ENCODE data around the gene RALBP1. TPM values are rescaled to one million over a fixed set of nuclear protein-coding genes. Genes with fewer than 3 reads are reported as not detected.

Gene RALBP1
- polyA plus RNA-seq, 3 donors = 12.8 to 45.7 (median 25.7) TPM

DNA sequence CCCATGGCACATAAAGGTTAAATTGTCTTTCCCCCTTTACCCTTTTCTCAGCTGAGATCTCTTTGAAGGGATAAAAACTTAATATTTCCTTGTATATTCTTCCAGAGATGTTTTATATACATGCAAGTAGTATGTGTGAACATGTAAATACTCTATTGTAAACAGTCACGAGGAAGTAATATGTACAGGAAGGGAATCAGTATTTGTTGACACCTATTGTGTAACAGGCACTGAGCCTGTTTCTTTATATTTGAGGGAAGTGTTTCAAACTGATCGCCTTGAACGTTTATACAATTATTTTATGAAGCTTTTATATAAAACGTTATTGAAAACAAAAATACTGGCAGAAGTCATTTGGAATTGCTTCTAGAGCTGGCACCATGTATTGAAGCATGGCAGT is 13.2 kb downstream of the RALBP1 start:
- WGBS, 3 donors = 48 to 61% (median 59%) methylated on average over 4 of the region's 4 CpGs
- no peak overlapping the region for H3K27ac ChIP-seq (ENCODE audit: low read depth, low read length)

DNA sequence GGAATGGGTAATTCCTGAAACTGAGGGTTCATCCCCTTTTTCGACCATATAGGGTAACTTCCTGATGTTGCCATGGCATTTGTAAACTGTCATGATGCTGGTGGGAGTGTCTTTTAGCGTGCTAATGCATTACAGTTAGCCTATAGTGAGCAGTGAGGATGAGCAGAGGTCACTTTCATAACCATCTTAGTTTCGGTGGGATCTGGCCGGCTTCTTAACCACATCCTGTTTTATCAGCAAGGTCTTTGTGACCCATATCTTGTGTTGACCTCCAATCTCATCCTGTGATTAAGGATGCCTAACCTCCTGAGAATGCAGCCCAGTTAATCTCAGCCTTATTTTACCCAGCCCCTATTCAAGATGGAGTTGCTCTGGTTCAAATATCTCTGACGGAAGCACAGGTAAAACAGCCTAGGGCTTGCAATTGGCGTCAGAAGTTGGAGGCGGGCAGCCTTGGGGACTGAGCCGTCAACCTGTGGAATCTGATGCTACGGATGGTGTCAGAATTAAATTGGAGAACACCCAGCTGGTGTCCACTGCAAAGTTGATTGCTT is 19.5 kb downstream of the RALBP1 start:
- H3K27ac ChIP-seq (ENCODE audit: low read depth, low read length) = no peak overlapping the region
- WGBS, 3 donors = 71 to 87% (median 75%) methylated on average over 9 of the region's 9 CpGs

DNA sequence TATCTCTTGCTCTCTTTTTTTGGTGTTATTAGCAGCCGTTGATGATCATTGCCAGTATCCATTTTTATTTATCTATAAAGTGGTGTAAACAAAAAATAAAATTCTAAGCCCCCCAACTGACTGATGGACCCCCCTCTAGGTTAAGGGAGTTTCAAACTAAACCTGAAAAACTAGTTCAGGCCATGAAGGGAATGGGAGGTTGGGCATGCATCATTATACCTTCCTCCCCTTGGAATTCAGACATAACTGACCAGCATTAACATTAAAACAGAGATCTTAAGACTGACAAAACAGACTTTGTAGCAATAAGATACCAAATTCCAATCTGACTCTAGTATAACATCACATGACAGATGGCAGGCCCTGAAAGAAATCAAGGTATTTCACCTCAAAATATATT is 20.2 kb downstream of the RALBP1 start:
- no peak overlapping the region for H3K27ac ChIP-seq (ENCODE audit: low read depth, low read length)
- WGBS, 3 donors = 64 to 91% (median 83%) methylated on average over 1 of the region's 1 CpG

- 81 to 93% (median 92%) methylated on average over 6 of the region's 6 CpGs for WGBS, 3 donors
- no peak overlapping the region for H3K27ac ChIP-seq (ENCODE audit: low read depth, low read length)
Measured at GRCh38 chr18:9495916-9496705, 20.8 kb downstream of the RALBP1 start.

DNA sequence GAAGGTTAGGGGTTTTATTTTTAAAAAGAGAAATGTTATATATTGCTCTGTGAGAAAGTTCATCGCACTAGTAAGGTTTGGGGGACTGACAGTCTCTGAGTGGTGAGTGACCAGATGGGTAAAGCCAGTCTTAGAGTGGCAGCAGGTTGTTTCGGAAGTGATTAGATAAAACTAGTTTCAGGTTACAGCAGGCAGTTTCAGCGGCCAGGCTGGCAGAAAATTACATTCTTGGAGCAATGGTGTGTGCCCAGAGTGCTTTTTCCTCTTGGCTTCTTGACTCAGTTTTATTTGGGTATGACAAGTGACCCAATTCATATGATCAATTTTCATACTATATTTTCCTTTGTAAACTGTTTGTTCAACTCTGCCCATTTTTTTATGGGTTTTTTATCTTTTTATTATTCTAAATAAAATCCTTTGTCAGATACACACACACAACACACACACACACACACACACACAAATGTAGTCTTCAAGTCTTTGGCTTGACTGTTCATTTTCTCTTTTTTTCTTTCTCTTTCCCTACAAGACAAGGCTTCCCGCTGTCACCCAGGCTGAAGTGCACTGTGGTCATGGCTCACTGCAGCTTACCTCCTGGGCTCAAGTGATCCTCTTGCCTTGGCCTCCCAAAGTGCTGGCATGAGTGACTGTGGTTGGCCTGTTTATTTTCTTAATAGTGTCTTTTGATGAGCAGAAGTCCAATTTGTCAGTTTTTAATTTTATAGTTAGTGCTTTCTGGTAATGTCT is 30.9 kb downstream of the RALBP1 start:
- no peak overlapping the region for H3K27ac ChIP-seq (ENCODE audit: low read depth, low read length)
- WGBS, 3 donors = 40 to 86% (median 81%) methylated on average over 4 of the region's 4 CpGs

DNA sequence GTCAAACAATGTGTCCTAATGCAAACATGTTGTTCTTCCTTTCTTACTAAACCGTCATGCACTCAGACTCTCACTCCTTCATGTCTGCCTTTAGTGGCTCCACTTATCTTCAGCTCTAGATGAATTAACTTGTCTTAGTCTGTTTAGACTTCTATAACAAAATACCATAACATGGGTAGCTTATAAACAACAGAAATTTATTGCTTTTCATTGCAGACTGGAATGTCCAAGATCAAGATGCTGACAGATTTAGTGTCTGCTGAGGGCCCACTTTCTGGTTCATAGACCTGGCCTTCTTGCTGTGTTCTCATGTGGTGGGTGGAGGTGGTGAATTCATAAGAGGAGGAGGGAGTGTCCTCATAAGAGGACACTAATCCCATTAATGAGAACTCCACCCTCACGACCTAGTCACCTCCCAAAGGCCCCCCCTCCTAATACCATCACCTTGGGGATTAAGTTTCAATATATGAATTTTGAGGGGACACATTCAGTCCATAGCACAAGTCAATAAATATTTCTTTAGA is 32.3 kb downstream of the RALBP1 start:
- 72 to 87% (median 77%) methylated on average over 2 of the region's 2 CpGs for WGBS, 3 donors
- H3K27ac ChIP-seq (ENCODE audit: low read depth, low read length) = no peak overlapping the region

DNA sequence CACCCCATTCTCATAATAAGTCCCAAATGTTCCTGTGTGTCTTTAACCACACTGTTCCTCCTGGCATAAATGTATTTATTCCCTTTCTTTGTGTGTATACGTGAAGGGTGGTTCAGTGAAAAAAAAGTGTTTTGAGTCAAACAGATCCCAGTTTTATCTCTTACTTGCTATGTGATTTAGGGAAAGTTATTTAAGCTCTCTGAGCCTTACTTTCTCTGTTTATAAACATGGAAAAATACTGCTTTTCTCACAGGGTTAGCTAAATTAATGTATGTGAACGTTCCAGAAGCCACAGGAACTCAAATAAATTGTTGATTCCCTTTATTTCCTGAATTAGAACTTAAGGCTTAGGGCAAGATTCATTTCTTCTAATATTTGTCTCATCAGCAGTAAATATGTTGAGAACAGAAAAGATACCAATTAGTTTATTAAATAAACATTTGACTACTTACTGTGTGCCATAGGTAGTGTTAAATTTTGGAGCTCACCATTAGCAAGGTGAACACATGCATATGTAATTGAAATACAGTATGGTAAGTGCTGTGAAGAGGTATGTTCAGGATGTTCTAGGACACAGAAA is 33.2 kb downstream of the RALBP1 start:
- no peak overlapping the region for H3K27ac ChIP-seq (ENCODE audit: low read depth, low read length)
- 70 to 93% (median 73%) methylated on average over 2 of the region's 2 CpGs for WGBS, 3 donors

DNA sequence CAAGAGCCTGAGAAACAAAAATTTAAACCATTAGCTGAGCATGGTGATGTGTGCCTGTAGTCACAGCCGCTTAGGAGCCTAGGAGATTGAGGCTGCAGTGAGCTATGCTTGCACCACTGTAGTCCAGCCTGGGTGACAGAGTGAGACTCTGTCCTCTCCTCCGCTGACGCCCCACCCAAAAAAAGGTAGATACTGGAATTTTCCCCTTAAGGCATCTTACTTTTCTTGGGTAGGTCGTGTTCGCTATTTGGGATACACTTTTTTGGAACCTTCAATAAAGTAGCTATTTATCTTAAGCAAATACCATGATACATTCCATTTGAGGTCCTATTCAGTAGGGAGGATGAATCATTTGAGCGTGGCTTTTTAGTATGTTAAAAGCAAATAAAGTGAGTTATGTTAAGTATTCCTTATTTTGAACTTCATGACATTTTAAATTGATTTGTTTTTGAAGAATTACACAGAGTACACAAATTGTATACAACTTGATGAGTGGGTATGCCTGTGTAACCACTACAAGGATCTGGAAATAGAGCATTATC is 38.7 kb downstream of the RALBP1 start:
- no peak overlapping the region for H3K27ac ChIP-seq (ENCODE audit: low read depth, low read length)
- 85 to 91% (median 85%) methylated on average over 6 of the region's 6 CpGs for WGBS, 3 donors

DNA sequence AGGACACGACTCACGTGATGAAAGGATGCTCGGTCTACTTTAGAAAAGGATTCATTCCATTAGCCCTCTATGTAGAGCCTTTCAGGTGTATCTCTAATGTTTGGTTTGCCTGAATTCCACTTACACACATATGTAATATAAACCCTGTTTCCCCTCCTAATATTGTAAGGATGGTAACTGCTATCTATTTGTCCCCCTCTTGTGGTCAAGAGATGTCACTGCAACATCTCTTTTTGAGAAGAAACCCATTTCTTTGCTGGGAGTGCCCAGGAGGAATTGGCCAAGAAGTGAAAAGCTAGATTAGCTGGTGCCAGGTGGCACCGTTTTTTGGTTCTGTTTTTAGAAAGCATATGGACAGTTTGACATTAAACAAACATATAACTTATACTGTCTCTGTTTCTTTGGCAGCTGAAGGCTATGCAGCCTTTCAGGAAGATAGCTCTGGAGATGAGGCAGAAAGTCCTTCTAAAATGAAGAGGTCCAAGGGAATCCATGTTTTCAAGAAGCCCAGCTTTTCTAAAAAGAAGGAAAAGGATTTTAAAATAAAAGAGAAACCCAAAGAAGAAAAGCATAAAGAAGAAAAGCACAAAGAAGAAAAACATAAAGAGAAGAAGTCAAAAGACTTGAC is 41.2 kb downstream of the RALBP1 start:
- H3K27ac ChIP-seq (ENCODE audit: low read depth, low read length) = no peak overlapping the region
- WGBS, 3 donors = 66 to 72% (median 70%) methylated on average over 4 of the region's 4 CpGs

GRCh38 chr18:9517869-9518268 is 42.6 kb downstream of the RALBP1 start:
- 75 to 86% (median 83%) methylated on average over 6 of the region's 6 CpGs for WGBS, 3 donors
- no peak overlapping the region for H3K27ac ChIP-seq (ENCODE audit: low read depth, low read length)

GRCh38 chr18:9519399-9519798 is 44.1 kb downstream of the RALBP1 start:
- 55 to 83% (median 79%) methylated on average over 1 of the region's 1 CpG for WGBS, 3 donors
- H3K27ac ChIP-seq (ENCODE audit: low read depth, low read length) = no peak overlapping the region

DNA sequence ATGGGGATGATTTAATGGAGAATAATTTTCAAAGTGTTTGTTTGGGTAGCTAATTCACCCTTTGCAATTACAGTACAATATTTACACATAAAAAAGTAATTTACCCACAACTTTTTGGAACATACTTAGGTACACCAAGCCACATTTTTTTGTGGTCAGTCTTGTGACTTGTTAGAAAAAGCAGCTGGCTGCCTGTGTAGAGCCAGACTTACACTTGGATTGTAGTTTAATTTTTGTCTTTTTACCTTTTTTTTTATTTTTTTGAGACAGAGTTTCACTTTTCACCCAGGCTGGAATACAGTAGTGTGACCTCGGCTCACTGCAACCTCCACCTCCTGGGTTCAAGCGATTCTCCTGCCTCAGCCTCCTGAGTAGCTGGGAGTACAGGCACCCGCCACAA is 45.4 kb downstream of the RALBP1 start:
- 72 to 97% (median 95%) methylated on average over 2 to 3 of the region's 3 CpGs for WGBS, 3 donors
- H3K27ac ChIP-seq (ENCODE audit: low read depth, low read length) = no peak overlapping the region

GRCh38 chr18:9521770-9522169 is 46.5 kb downstream of the RALBP1 start:
- WGBS, 3 donors = 87 to 91% (median 90%) methylated on average over 7 of the region's 7 CpGs
- H3K27ac ChIP-seq (ENCODE audit: low read depth, low read length) = no peak overlapping the region

DNA sequence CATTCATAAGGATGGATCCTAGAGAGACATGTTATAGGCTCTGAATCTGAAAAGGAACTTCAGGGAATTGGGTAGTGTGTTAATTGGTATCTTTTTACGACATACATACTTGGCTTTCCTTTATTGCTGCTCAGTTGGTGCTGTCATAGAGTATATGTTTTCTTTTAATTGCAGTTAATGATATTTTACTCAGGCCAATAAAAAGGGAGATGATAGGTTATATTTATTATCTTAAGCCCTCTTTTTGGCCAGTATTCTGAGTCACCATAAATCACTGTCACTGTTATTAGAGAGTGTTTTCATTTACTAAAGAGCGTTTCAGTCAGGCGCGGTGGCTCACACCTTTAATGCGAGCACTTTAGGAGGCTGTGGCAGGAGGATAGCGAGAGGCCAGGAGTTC is 47.6 kb downstream of the RALBP1 start:
- 86 to 97% (median 96%) methylated on average over 6 of the region's 6 CpGs for WGBS, 3 donors
- H3K27ac ChIP-seq (ENCODE audit: low read depth, low read length) = no peak overlapping the region

- H3K27ac ChIP-seq (ENCODE audit: low read depth, low read length) = no peak overlapping the region
Measured at GRCh38 chr18:9526458-9526857, 51.1 kb downstream of the RALBP1 start.

GRCh38 chr18:9530226-9531009 is 55.1 kb downstream of the RALBP1 start:
- no peak overlapping the region for H3K27ac ChIP-seq (ENCODE audit: low read depth, low read length)
- 83 to 94% (median 83%) methylated on average over 6 of the region's 6 CpGs for WGBS, 3 donors

- WGBS, 3 donors = 84 to 96% (median 94%) methylated on average over 7 of the region's 7 CpGs
- H3K27ac ChIP-seq (ENCODE audit: low read depth, low read length) = no peak overlapping the region
Measured at GRCh38 chr18:9531791-9532410, 56.6 kb downstream of the RALBP1 start.
